ENCODE measurements around the gene CCDC186.

Gene CCDC186

DNA sequence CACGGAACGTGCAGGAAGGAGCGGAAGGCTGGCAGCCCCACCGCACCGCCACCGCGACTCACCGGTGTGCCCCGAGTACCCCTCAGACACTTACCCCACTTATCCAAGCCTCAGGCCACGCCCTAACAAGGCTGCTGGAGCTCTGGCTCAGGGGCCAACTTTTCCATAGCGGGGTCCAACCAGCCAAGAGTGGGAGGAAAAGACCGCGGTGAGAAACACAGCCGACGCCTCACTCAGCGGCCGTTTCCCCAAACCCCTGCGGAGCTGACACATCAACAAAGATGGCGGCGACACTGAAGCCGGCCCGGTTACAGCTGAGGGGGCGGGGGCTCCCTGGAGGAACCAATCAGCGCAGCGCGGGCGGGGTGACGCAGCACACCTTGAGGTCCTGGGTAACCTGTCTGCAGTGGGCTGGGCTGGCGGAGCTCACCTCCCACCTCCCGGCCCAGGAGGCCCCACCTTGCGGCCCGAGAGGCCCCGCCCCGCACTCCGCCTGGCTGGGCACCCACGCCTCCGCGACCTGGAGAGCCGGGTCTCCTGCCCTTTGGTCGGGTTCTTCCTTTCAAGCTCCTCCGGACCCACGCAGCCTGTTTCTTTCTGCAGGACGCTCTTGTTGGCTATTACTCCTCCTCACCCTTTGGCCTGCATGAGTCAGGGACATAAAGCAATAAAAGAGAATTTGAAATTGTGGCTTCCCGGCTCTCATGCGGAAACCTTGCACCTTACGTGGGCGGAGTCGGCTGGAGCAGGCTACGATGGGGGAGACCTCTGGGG, at the start of gene CCDC186:
TSS of gene CCDC186 (minus strand) at position 283 of the 774 bp plus-strand sequence. CDS start 10,935 bp downstream, outside the sequence.
- DNase-seq (ENCODE audit: low read depth), result peak; percentile 90

DNA sequence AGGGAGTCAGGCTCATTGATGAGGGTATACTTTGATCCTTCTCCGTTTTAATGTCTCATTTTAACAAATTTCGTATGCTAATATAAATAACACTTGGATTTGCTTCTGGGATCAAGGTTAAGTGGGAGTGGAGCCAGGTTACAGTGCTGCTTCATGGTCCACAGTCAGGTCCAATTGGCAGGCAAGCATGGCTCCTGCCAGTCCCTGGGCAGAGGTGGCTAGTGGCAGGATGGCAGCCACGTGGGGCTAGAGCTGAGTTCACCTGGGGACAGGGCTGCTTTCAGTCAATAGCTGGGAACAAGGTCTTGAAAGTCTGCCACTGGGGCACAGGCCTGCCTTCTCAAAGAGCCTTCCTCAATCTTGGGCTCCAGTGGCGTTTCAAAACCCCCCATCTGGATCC, 49.1 kb upstream of the CCDC186 start:
- DNase-seq (ENCODE audit: low read depth), result no peak

DNA sequence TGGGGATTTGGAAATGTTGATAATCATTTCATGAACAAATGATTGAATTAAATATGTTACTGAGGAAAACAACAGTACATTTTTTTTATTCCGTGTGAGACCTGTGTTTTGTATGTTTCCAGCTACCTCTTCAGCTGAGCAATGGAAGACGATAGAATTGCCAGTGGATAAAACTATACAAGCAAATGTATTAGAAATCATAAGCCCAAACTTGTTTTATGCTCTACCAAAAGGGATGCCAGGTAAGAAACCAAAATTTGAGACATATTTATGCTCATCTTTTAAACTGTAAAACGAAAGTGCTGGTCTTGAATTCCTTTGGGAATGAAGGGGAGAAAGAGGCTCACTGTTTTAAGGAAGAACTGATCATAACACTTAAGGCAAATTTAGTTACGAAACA, 47.2 kb upstream of the CCDC186 start:
- no peak for DNase-seq (ENCODE audit: low read depth)

DNA sequence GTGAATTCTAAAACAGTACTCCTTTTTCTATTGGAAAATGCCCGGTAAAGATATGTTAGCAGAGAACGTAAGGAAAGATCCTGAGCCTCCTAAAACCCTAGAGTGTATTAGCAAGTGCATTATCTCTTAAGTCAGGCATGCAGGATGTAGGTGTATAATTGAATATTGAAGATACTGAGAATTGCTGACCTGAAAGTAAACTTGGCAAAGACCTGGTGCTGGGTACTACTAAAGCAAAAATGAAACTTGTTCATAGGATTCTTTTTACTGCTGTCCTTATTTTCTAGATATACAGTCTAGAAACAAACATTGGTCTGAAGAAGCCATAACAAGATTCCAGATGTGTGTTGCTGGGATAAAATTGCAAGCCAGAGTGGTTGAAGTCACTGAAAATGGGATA, 46.3 kb upstream of the CCDC186 start:
- no peak for DNase-seq (ENCODE audit: low read depth)

DNA sequence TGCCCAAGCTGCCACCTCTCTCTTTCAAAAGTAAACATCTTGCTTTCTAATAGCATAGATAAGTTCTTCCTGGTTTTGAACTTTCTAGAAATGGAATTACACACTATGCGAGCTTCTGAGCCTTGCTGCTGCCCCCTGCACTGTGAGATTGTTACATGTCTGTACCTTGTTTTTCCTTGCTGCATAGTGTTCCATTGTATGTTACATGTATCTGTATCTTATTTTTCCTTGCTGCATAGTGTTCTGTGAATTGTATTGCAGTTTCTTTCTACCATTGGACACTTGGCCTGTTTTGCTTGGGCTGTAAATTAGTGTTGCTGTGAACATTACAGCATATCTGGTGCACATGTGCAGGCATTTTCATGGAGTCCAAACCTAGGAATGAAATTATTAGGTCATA, 41.0 kb upstream of the CCDC186 start:
- no peak for DNase-seq (ENCODE audit: low read depth)

DNA sequence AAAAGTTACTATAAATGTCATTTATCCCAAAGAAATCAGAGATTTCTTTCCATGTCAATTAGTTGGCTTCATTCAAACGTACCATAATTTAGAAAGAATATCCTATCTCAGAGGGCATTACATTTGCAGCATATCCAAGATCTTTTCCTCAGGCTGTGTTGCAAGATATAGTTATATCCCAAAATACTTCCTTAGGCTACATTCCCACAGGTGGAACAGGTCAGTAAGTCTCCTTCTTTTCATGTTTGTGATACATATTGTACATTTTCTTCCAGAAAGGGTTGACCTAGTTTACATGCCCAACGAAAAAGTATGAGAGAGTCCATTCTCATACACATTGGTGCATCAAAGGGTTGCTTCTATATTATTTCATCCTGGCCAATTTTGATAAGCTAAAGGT, 38.1 kb upstream of the CCDC186 start:
- no peak for DNase-seq (ENCODE audit: low read depth)

DNA sequence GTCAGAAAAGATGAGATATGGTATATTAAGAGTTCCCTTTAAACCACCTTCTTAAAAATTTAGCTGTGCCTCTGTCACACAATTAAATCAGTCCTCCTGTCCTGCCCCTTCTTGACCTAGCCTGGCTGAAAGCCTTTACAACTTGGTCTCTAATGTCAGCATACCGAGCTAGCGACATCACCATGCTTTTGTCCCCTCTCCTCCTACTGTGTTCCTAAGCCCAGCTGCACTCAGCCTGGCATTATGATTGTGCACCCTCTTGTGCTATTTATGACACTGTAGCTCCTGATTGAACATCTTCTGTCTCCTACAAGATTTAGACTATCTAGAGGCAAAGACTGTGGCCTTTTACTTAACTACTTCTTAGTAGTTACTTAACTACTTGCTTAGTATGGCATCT, 34.3 kb upstream of the CCDC186 start:
- no peak for DNase-seq (ENCODE audit: low read depth)

DNA sequence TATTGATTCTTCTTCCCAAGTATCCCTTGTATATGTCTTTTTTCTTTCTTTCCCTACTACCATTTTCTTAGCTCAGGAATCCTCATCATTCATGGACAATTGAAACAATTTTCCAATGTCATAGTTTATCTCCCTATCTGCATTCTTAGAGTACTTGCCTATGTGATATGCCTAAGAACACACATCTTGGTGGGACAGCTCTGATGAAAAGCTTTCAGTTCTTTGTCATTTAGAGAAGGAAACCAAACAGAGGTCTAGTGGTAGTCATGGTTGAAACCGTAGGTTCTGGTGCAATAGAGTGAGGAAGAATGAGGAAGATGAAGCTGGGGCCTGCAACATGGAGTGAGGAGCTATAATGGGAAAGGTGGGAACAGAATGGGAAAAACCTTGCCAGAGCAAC, 33.3 kb upstream of the CCDC186 start:
- no peak for DNase-seq (ENCODE audit: low read depth)

DNA sequence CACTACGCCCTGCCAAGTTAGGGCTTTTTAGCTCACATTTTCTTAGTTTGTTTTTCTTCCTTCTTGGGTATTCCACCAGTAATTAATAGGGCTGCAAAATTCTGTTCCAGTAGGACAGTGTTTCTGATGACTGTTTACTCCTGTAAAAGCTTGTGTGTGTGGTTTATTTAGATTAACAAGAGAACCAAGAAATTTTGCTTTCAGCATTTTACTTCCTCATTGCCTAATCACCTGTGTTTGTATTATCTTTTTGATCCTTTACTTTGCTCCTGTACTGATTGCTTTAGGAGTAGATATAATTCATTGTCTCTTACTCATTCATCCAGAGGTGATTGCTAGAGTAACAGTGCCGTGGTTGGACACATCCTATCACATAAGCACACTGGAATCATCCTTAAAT, 32.9 kb upstream of the CCDC186 start:
- DNase-seq (ENCODE audit: low read depth), result no peak

DNA sequence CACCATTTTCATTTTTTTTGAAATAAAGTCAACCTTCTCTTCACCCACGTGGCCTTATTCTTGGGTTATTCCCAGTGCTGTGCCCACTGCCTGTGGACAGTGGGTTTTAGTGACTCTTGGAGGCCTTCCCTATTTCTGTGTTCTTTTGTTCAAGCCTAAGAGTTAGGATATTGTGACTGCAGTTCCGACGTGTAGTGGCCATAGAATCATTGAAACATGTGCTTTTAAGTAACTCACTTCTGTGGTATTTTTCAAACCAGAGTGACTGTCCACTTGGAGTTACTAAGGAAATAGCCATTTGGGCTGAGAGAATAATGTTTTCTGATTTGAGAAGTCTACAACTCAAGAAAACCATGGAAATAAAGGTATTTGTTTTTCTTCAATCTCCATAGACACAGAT, 28.8 kb upstream of the CCDC186 start:
- DNase-seq (ENCODE audit: low read depth), result no peak

DNA sequence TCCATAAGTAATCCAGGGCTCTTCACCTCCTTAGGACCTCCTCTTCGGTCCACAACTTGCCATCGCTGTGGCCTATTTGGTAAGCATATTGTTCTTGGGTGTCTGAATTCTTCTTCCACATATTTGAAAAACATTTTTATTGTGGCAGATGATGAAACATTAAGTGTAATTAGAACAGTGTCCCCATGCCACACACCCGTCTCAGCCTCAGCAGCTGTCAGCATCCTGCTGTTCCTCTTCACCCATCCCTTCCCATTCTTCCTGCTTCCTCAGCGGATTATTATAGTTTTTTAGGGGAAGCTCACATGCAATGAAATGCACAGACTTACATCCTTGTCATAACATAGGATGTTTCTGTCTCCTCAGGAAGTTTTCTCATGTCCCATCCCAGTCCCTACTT, 25.2 kb upstream of the CCDC186 start:
- DNase-seq (ENCODE audit: low read depth), result no peak

DNA sequence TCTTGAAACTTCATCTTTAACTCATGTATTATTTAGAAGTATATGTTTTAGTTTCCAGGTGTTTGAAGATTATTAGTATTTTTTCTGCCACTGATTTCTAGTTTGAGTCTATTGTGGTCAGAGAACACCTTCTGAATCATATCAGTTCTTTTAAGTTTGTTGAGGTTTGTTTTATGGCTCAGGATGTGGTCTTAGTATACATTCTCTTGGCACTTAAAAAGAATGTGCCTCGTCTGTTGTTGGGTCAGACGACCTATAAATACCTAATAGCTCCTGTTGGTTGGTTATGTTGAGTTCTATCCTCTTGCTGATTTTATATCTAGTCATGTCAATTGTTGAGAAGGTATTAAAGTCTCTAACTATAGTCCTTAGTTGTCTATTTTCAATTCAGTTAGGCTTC, 21.1 kb upstream of the CCDC186 start:
- DNase-seq (ENCODE audit: low read depth), result no peak

DNA sequence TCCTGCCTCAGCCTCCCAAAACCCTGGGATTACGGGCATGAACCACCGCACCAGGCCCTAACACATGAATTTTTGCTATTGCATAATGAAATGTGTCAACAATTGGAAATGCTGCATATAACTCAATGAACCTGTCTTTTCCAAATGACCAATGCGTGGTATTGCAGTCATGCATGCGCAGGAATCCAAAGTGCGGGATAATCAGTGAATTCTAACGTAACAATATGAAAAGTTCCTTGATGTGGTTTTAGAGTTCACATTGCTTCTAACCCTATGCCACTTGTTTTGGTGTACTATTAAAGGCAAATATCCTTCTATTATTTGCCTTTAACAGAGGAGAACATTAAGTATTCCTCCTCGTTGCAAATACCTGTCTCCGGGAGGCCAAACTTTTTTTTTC, 15.7 kb upstream of the CCDC186 start:
- no peak for DNase-seq (ENCODE audit: low read depth)

DNA sequence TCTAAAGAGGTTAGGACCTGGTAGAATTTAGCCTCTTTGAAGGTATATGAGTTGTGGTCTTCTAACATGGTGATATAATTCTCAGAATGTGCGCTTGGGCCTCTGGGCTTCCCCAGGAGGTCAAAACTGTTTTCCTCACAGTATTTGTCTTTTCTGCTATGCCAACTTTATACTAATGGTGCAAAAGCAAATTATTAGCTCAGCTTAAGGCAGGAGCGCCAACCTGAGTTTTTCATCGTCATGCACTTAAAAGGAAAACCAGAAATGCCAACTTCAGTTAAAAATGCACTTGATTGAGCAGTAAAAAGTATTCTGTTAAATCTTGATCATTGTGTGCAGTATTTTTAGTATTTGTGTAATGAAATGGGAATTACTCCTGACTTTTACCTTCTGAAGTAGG, 14.9 kb upstream of the CCDC186 start:
- DNase-seq (ENCODE audit: low read depth), result no peak

DNA sequence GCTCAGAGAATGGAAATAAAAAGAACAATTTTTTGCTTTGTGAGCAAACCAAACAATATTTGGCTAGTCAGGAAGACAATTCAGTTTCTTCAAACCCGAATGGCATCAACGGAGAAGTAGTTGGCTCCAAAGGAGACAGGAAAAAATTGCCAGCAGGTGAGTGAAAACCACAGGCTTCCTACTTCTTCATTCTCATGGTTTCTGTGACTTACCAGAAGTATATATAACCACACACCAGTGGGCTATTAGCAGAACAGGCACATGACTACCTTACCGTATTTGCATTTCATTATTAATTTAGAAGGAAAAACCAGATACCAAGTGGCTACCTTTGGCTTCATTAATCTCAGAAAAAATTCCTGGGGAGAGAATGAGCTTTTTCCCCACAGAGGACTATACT, 14.0 kb upstream of the CCDC186 start:
- DNase-seq (ENCODE audit: low read depth), result no peak

DNA sequence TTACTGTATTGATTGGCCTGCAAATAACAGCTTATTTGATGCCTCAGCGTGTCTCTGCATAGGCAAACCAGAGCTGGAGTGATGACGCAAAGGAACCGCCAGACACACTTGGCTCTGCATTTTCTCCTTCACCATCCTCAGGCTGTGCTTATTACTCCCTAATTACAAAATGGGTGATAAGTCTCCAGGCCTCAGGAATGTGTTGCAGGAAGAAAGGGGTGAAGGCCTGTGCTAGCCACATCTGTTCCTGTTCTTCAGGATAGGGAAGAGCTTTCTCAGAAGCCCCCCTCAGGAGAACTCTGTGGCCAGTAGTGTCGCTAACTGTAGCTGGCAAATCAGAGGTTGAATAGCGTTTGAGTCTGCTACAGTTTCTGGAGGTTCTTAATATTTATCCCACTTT, 10.3 kb upstream of the CCDC186 start:
- no peak for DNase-seq (ENCODE audit: low read depth)

DNA sequence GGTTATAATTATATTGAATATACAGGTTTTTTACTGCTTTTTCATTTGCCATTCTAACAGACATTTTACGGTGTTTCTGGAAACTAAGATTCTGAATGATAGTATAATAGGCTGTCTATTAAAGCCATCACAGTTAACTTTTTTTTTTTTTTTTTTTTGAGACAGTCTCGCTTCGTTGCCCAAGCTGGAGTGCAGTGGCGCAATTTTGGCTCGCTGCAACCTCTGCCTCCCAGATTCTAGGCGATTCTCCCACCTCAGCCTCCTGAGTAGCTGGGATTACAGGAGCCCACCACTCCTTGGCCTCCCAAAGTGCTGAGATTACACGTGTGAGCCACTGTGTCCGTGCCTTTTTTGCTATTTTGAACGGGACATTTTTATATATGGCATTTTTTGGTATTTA, 9.6 kb upstream of the CCDC186 start:
- no peak for DNase-seq (ENCODE audit: low read depth)

DNA sequence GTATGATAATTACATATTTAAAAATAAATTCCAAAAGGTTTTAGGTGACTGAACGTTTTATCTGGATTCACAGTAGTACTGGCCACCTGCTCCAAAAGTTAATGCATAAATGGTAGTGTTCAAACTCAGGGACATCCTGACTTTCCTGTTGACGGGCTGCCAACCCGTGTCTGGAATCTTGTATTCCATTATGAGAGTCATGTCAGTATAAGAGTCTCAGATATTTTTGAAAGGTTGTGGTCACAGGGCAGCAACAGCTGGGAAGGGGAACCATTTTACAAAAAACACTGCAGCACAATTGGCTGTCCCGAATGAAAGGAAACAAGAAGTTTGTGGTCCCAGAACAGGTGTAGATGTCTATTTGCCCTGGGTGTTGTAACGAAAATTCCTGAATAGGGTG, 8.0 kb upstream of the CCDC186 start:
- DNase-seq (ENCODE audit: low read depth), result no peak

DNA sequence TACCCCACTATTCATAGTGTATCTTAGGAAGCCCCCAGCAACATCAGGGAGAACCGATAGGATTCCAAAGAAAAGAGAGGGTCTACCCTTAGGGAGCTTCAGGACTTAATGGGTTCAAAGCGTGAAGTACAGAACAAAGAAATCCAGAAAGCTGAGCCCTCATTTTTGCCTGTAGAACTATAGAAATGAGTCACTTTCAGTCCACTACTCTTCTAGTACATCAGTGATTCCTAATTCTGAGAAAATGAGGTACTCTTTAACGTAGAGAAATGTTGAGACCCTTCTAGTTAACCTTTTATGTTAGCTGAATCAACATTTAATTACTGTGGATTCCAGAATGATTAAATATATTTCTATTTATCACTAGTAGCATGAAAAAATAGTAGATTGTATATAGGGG, 6.9 kb upstream of the CCDC186 start:
- DNase-seq (ENCODE audit: low read depth), result no peak

DNA sequence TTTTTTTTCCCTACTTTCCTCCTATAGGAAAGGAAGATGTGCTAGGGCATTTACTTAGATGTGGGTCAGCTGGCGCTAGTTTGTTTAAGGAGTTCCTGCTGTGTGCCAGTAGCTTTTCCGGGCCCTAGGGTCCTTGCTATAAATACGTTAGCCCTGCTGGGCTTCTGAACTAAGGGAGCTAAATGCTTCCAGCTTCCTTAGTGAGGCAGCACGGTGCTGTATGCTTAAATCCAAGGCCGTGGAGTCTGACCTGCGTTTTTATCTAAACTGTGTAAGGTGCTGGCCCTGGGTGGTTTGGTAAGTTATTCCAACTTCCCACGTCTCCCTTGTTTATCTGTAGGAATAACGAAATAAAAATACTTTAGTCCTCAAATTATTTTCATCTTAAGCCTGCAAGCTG, 5.7 kb upstream of the CCDC186 start:
- DNase-seq (ENCODE audit: low read depth), result no peak

DNA sequence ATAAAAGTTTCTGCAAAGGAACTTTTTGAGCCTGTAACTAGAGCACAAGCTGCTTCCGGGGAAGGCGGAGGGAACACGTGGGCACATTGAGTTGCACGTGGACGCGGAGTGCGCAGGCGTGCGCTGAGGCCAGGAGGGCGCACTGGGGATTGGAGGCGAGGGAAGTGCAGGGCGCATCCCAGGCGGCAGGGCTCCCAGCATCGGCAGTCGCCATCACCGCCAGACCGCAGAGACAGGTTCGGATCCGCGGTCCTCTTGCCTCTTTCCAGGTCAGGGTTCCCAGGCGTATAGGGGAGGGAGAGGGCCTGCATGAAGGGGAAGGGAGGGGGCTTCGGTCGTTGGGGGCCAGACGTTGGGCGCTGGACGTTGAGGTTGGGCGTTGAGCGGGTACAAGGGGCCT, 5.1 kb upstream of the CCDC186 start, which contains the start of gene TDRD1:
TSS of gene TDRD1 (plus strand) at position 206 of the 400 bp plus-strand sequence. CDS start 8,479 bp downstream, outside the sequence.
- DNase-seq (ENCODE audit: low read depth), result no peak

DNA sequence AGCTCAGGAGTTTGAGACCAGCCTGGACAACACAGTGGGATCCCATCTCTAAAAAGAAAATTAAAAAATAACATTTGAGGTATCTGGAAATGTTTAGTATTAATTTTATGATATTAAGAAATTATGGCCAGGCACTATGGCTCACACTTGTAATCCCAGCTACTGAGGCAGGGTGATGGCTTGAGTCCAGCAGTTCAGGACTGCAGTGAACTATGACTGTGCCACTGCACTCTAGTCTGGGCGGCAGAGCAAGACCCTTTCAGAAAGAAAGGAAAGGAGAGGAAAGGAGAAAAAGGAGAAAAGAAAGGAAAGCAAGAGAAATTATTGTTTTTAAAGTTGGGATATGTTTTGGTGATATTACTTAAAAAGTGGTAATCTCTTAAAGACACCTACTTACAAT, 2.5 kb upstream of the CCDC186 start:
- no peak for DNase-seq (ENCODE audit: low read depth)

DNA sequence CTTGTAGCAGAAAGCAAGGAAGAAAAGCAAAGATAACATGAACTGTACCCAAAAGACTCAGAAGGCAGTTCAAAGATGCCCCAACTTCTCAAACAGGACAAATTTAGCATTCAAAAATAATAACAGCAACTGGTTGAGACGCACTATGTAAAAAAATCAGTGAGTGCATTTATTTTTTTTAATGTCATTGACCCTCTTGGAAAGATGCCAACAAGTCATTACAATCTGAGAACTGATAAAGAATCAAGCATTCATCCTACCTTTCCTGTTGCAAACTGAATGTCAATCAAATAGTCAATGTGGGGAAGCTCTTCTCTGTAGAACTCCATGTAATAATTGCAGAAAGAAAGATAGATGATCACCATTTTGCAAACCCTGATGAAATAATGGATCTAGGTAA, 1.7 kb upstream of the CCDC186 start:
- no peak for DNase-seq (ENCODE audit: low read depth)

DNA sequence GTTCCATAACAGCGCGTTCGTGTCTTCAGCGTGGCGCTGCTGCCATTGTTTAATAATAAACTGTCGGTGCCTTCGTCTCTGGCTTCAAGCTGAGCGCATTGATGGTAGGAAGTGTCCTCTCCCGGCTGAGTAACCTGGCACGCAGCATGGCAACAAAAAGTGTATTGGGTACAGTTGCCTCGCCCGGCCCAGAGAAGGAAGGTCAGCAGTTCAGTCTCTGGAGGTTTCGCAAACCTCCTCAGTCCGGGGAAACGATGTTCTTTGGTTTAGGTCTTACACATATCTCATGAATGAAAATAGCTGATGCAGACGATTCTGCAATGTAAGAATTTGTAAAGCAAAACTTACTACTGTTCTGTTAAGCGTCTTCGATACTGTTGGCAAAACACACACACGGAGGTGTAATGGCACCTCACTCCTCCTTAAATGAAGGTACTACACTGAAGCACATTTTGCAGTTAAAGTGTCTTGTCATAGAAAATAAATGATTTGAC, 739 bp upstream of the CCDC186 start:
- DNase-seq (ENCODE audit: low read depth), result peak; percentile 10

Data from stimulated activated CD8-positive, alpha-beta memory T cell treated with anti-CD3 and anti-CD28 coated beads, Interleukin-15, amount 100 ng/mL, for 24 hours (primary cell).